ENCODE data around the gene SLC44A3. TPM values are rescaled to one million over a fixed set of nuclear protein-coding genes. Genes with fewer than 3 reads are reported as not detected.
A peak's percentile ranks its signal among the peaks of the same experiment; 100 is the strongest.

SLC44A3 gene
- total and polyA plus RNA-seq, 2 of the 13 experiments (the other 11 are each of a cell fraction or from before 2014, with no cell fraction given), result 6.8 to 14.1 TPM

DNA sequence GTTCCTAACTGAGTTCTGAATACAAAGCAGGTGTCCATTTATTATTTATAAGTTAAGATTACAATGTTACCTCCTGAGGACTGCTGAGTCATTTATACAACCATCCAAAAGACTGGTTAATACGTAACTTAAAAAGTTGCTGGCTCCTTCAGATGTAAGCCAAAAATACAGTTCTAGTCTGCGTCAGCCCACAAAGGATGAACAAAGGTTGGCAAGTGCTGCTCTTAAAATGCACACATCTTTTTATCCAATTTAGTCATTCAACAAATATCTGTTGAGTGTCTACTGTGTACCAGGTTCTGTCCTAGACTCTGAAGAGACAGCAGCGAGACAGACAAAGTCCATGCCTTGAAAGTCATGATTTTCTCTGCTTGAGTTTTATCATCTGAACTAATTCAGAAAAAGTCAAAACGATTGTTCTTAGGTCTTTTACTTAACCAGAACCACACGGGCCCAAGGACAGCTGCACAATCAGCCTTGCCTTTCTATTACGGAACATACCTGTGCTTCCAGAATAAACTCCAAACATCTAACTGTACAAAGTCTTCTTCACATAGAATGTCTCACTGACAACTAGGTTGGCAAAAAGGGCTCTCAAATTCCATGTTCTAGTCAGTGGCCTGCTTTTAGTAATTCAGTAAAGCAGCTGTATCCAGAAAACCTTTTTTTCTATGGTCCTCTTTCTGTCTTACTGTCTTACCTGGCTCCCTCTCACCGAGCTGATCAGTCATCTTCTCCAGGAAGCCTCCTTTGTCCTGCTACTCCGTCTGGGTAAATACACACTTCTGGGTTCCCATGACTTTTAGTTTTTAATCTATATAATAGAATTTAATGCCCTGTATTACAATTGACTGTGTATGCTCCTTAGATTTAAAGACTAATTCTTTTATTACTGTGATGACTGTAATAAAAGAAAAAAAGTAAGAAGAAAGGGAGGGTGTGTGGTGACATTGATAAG is 122.3 kb downstream of the SLC44A3 start (continued):
- TF ChIP-seq, protein P1, sequence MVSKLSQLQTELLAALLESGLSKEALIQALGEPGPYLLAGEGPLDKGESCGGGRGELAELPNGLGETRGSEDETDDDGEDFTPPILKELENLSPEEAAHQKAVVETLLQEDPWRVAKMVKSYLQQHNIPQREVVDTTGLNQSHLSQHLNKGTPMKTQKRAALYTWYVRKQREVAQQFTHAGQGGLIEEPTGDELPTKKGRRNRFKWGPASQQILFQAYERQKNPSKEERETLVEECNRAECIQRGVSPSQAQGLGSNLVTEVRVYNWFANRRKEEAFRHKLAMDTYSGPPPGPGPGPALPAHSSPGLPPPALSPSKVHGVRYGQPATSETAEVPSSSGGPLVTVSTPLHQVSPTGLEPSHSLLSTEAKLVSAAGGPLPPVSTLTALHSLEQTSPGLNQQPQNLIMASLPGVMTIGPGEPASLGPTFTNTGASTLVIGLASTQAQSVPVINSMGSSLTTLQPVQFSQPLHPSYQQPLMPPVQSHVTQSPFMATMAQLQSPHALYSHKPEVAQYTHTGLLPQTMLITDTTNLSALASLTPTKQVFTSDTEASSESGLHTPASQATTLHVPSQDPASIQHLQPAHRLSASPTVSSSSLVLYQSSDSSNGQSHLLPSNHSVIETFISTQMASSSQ (IDR thresholded peaks at IDR 0.05; ENCODE audit: low read depth), result peak; percentile 75
- TF ChIP-seq, protein P1 (CRISPR knock-in tag; IDR thresholded peaks at IDR 0.05; ENCODE audit: borderline replicate concordance), result peak; percentile 72; the same call in 1 of the 2 replicates
- no peak for TF ChIP-seq GABPA (IDR thresholded peaks at IDR 0.05; ENCODE audit: low read depth, low read length)
- TF ChIP-seq GABPA (CRISPR knock-in tag; IDR thresholded peaks at IDR 0.05; ENCODE audit: low read depth), result no peak
- peak; percentile 36; the same call in 1 of the 2 replicates for TF ChIP-seq RXRB (CRISPR knock-in tag; IDR thresholded peaks at IDR 0.05; ENCODE audit: borderline replicate concordance)
- 0 out of 2 replicates have a peak, but pooled peaks have one; percentile 14 for TF ChIP-seq ZNF792 (CRISPR knock-in tag; IDR thresholded peaks at IDR 0.05)
- TF ChIP-seq ZNF616 (CRISPR knock-in tag; IDR thresholded peaks at IDR 0.05; ENCODE audit: low read depth), result no peak
- peak; percentile 91 for TF ChIP-seq NFE2L2 (IDR thresholded peaks at IDR 0.05; ENCODE audit: low read length)
- no peak for TF ChIP-seq ZFP82 (CRISPR knock-in tag; IDR thresholded peaks at IDR 0.05; ENCODE audit: borderline replicate concordance)
- TF ChIP-seq, protein P2, sequence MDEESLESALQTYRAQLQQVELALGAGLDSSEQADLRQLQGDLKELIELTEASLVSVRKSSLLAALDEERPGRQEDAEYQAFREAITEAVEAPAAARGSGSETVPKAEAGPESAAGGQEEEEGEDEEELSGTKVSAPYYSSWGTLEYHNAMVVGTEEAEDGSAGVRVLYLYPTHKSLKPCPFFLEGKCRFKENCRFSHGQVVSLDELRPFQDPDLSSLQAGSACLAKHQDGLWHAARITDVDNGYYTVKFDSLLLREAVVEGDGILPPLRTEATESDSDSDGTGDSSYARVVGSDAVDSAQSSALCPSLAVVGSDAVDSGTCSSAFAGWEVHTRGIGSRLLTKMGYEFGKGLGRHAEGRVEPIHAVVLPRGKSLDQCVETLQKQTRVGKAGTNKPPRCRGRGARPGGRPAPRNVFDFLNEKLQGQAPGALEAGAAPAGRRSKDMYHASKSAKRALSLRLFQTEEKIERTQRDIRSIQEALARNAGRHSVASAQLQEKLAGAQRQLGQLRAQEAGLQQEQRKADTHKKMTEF (CRISPR knock-in tag; IDR thresholded peaks at IDR 0.05), result peak; percentile 42
- TF ChIP-seq KDM6A (CRISPR knock-in tag; IDR thresholded peaks at IDR 0.05; ENCODE audit: low read depth), result no peak
- no peak for TF ChIP-seq ZNF138 (CRISPR knock-in tag; IDR thresholded peaks at IDR 0.05; ENCODE audit: low read depth)
- 0 out of 2 replicates have a peak, but pooled peaks have one; percentile 34 for TF ChIP-seq MXD4 (CRISPR knock-in tag; IDR thresholded peaks at IDR 0.05)
- TF ChIP-seq, protein P3, sequence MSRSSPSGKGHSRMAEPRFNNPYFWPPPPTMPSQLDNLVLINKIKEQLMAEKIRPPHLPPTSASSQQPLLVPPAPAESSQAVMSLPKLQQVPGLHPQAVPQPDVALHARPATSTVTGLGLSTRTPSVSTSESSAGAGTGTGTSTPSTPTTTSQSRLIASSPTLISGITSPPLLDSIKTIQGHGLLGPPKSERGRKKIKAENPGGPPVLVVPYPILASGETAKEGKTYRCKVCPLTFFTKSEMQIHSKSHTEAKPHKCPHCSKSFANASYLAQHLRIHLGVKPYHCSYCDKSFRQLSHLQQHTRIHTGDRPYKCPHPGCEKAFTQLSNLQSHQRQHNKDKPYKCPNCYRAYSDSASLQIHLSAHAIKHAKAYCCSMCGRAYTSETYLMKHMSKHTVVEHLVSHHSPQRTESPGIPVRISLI (CRISPR knock-in tag; IDR thresholded peaks at IDR 0.05; ENCODE audit: borderline replicate concordance), result no peak
- no peak for TF ChIP-seq ATF1 (CRISPR knock-in tag; IDR thresholded peaks at IDR 0.05)
- no peak for TF ChIP-seq MTA1 (CRISPR knock-in tag; IDR thresholded peaks at IDR 0.05; ENCODE audit: borderline replicate concordance)

Data from HepG2 (cell line).